ENCODE measurements around the gene PIAS1. TPM values are rescaled to one million over a fixed set of nuclear protein-coding genes. Genes with fewer than 3 reads are reported as not detected.
"Not testable (repeated sequence)": the region's sequence is repeated elsewhere in the genome, so short reads cannot be mapped to it uniquely, and the experiment has no call there.

Gene PIAS1
- polyA plus RNA-seq, 3 donors = 38.9 to 51.2 (median 44.1) TPM

DNA sequence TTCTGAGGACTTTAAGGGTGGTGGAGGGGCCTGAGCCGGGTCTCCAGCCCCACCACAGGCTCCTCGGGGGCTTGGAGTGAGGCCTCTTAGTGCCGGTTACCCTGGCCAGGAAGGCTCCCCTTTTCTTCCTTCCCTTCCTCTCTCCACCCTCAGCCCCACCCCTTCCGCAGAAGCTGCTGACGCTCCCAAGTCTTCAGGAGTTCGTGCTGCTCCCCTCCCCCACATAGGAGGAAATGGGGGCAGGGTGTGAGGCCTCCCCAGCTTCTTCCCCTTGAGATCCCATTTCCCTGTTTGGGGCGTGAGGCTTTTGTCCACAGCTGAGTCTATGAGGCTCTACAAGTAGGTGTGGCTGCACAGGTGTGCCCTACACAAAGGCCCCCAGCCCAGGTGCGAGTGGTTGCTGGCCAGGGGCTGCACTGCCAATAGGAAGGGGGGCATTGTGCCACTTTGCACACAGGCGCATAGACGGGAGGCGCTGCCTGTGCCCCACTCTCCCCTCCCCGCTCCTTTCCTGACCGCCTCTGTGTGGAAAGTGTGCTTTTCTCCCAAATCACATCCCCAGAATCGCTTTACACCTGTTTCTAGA lies 151.9 kb downstream of the PIAS1 start:
- DNase-seq (ENCODE audit: extremely low read depth in 1 of 11, low read depth in 9 of 11, low spot score in 4 of 11) = no peak

DNA sequence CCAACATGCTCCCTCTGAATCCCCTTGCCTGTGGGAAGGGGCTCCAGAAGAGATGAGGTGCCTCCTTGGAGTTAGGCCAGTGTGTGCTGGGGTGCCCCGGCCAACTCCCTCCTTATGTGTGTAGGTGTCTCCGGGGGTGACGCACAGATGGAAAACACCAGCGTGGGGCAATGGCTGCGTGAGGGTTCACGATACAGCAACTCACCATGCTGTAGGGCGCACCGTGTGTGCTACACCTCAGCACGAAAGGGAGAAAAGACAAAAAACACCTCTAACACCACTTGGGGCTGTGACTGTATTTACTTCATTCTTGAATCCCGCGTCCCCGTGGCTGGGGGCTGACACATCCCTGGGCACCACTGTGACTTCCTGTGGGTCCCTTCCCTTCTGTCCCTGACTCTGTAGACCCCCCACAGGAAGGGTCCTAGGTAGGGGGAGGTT lies 152.6 kb downstream of the PIAS1 start:
- DNase-seq (ENCODE audit: extremely low read depth in 1 of 11, low read depth in 9 of 11, low spot score in 4 of 11) = no peak

DNA sequence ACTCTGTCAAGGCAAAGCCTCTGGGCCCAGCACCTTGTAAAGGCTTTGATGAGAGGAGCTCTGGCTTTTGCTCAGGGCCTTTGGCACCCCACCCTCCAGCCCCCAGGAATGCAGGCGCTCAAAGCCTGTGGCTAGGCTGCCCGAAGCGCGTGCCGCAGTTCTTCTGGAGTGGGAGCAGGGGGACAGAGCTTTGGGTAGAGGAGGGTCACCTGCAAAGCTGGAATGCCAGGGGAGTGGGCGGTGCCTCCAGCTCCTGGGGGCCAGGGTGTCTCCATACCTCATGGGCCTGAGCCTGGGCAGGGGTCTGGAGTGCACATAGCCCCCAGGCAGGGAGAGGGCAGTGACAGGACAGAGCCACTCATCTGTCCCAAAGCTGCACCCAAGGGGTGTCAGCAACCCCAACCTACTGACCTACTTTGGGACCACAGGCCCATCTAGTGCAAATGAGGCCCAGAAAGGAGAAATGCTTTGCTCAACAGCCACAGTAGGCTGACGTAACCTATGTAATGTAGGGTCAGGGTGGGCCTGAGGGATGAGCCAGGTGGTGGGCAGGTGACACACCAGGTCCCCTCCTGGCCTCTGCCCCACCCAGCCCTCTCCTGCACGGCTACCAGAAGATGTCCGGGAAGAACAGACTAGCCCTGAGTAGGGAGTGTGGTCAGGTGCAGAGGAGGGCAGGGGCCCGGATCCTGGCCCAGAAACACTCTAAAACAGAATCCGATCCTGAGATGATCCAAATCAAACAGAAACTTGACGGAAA lies 153.2 kb downstream of the PIAS1 start:
- no peak for DNase-seq (ENCODE audit: extremely low read depth in 1 of 11, low read depth in 9 of 11, low spot score in 4 of 11)

DNA sequence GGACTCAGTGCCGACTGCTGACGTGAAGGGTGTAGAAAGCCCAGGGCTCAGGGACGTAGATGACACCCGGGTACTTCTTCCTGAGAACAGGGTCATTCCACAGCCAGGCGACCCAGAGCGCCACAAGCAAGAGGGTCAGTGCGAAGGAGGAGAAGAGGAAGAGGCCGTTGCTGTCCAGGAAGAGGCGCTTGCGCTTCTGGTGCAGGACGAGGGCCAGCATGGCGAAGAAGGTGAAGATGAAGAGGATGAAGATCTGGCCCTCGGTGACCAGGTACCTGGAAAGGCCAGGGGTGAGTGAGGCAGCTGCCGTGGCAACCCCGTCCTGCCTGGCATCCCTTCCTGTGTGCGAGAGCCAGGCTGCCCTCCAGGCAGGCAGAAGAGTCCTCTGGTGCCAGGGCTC lies 154.0 kb downstream of the PIAS1 start:
- DNase-seq (ENCODE audit: extremely low read depth in 1 of 11, low read depth in 9 of 11, low spot score in 4 of 11) = no peak

DNA sequence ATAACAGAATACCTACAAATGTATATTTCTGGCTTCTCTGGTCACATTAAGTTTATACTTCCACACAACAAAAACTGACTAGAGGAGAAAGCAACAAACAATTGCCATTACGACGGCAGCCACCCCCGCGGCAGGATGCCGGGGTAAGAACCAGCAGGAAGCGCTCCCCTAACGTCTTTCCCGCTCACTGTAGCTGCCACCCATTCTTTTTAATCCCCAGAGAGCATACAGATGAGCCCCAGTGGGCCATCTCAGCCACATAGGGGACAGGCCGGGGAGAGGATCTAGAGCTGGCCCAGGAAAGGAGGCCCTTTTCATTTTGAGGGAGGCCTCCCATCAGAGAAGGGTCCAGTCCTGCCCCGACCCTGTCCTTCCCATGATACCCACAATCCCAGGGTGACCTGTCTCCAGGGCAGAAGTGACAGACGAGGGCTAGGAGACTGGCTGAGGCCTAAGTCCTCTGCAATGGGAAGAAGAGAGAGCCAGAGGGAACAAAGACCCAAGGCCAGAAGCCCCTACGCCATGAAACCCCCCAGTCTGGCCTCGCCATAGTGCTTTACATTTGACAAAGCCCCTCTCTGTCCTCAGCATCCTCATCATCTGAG lies 154.6 kb downstream of the PIAS1 start:
- no peak for DNase-seq (ENCODE audit: extremely low read depth in 1 of 11, low read depth in 9 of 11, low spot score in 4 of 11)

DNA sequence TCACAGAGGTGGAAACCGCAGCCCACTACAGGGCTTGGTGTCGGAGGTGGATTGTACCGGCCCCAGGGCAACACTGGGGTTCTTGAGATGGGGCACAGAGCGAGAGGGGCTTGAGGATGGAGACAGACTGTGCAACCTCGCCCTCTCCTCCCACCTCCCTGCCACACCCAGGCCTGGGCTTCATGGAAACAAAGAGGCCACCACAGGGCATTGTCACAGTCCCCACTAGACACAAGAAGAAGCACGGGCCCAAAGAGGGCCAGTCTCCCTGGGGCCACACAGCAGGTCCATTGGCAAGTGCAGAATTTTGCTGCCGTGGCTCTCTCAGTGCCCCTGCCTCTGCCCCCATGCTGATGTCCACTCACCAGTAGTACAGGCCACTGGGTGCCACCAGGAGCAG lies 155.2 kb downstream of the PIAS1 start:
- no peak for DNase-seq (ENCODE audit: extremely low read depth in 1 of 11, low read depth in 9 of 11, low spot score in 4 of 11)

DNA sequence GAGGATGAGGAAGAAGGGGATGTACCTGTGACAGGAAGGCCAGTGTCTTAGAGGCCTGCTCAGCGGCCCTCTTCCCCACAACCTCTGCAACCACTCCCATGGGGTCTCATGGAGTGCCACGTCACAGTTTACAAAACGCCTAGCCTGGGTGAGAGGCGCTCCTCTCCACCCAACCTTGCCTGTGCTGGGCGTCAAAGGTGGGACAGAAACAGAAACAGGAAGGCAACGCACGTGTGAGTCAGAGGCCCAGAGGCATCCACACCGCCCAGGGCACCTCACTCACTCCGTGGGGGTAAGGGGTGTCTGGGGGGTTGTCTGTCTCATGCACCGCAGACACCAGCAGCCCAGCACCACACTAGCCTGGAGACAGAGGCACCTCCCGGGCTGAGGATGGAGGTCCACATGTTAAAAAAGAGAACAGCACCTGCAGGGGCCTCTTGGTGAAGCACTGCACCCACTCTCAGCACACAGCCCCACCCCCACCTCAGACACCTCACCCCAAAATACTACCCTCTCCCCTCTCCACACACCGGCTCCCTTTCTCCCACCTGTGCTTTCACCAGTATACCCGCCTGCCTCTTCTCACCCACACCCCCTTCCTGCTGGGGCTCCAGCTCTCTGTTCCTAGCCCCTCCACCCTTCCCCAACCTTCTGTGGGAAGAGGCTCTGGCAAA lies 155.8 kb downstream of the PIAS1 start:
- no peak for DNase-seq (ENCODE audit: extremely low read depth in 1 of 11, low read depth in 9 of 11, low spot score in 4 of 11)

DNA sequence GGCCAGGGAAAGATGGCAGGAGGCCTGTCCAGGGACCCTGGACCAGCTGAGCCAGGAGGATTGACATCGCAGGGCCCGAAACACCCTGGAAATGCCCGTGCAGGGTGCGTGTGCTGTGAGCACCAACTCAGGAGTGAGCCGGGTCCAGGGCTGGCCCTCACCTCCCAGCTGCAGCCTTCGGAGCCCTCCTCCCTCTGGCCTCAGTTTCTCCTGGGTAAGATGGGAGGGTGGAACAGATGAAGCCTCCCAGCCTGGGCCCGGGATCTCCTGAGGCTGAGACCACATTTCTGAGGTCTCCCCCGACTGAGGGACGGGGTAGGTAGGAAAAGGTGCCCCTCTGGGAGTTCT lies 156.3 kb downstream of the PIAS1 start:
- DNase-seq (ENCODE audit: extremely low read depth in 1 of 11, low read depth in 9 of 11, low spot score in 4 of 11) = no peak

DNA sequence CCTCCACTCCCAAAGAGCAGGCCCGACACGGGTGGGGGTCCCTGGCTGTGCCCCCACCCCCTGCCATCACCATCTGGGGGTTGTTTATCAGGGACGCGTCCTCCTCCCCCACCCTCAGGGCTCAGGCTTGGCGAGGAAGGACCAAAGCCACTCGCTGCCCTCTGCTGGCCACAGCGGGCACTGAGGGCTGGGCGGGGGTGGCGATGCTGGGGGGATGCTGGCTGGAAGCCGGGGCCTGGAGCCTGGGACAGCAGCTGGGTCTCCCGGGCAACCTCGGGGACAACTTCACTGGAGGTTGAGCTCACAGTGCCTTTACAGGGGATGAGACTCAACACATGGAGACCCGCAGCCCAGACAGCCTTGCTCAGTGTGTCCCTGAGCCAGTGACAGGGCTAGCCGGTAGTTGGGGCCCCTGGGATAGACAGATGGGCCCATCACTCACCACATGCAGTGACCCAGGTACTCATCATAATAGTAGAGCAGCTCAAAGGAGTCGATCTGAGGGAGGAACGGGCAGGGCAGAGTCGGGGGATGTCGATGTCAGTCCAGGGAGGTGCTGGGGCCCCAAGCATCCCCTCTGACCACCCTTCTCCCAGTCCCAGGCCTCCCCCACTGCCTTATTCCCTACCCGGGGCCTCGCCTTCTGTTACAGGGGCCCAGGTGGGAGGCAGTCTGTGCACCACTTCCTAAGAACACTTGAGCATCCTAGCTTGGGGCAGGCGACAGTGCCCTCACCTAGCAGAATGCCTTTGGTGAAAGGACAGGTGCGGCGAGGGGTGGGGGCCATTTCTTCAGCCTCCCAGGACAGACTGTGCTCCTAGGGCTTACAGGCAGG lies 156.9 kb downstream of the PIAS1 start:
- peak in 2 of 11 donors; percentile 45 to 48 for DNase-seq (ENCODE audit: extremely low read depth in 1 of 11, low read depth in 9 of 11, low spot score in 4 of 11)

DNA sequence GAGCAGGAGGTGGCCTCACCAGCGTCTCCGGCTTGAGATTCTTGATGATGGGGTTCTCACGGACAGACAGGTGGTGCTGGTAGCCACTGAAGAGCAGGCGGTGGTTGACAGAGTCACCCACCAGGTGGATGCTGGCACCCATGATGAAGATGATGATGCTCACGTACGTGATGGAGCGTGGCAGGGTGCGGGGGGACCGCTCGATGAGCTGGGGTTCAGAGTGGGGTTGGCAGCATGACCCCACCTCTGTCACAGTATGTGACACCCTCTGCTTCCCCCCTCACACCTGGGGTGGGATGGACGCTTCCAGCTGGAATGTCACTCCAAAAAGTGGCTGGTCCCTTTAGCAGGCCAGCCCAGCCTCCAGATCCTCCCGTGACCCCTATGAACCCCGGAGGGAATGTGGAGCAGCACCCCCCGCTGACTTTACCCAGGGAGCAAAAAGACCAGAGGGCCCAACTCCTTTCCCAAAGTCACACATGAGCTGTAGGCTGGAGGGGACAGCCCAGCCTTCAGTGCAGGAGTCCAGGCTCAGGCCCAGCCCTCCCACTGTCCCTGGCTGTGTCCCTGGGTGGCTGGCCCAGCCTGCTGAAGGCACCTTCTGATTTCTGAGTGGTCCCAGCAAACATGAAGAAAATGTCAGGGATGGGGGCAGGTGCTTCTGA lies 157.7 kb downstream of the PIAS1 start:
- no peak for DNase-seq (ENCODE audit: extremely low read depth in 1 of 11, low read depth in 9 of 11, low spot score in 4 of 11)

DNA sequence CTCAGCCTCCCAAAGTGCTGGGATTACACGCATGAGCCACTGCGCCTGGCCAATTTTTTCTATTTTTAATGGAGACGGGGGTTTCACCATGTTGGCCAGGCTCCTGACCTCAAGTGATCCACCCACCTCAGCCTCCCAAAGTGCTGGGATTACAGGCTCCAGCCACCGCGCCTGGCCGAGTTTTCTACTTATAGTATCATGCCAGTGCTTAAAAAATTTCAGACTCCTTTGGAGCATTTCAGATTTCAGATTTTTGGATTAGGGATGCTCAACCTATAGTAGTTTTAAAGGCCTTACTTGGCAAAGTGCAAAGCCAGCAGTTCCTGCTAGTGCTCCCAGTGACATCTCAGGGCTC lies 159.4 kb downstream of the PIAS1 start:
- DNase-seq (ENCODE audit: extremely low read depth in 1 of 11, low read depth in 9 of 11, low spot score in 4 of 11) = not testable (repeated sequence)

DNA sequence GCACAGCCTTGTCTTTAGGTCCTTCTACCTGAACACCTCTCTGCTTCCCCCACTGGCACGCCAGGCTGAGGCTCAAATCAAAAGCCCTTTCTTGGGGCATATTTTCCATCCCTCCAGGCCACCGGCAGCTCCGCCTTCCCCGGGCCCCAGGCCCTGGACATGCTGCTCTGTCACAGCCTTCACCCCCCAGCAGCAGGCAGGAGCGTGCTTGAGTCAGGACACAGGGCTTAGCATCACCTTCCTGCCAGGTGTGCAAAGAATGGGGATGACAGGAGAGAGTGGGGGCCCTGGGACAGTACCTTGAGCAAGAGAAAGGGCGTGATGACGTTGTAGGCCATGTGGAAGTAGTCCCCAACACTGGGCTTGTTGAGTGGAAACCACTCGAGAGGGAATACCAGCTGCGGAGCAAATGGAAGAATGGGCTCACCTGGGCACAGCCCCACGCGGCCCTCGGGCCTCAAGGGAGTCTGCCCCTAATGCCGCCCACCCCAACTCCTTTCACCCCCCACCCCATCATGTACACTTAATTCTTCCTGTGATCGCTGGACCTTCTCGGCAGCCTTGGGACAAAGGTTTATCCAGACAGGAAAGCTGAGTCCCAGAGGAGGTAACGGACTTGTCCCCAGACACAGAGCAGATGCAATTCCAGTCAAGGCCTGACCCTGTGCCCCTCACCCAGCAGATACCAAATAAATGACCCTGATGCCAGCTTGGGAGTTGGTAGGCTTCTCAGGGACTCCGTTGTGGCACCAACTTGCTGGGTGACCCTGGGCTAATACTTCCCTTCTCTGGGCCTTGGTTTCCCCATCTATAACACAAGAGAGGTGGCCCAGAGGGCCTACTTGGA lies 160.1 kb downstream of the PIAS1 start:
- no peak for DNase-seq (ENCODE audit: extremely low read depth in 1 of 11, low read depth in 9 of 11, low spot score in 4 of 11)

DNA sequence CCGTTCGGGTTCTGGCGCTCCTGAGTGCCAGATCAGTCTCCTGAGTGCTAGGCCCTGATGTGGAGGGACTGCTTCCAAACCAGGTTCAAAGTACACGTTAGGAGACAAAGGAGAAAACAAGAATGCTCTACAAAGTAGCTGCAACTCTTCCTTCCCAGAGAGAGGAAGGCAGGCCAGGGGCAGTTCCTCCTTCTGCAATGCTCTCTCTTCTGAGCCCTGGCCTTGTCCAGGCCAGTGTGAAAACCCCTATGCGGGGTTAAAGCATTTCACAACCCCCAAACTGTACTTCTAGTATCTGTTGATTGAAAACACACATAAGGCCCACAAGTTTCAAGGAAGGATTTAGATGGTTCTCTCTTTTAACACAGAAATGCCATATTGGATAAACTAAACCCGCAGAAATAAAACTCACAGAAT lies 160.7 kb downstream of the PIAS1 start:
- no peak for DNase-seq (ENCODE audit: extremely low read depth in 1 of 11, low read depth in 9 of 11, low spot score in 4 of 11)

DNA sequence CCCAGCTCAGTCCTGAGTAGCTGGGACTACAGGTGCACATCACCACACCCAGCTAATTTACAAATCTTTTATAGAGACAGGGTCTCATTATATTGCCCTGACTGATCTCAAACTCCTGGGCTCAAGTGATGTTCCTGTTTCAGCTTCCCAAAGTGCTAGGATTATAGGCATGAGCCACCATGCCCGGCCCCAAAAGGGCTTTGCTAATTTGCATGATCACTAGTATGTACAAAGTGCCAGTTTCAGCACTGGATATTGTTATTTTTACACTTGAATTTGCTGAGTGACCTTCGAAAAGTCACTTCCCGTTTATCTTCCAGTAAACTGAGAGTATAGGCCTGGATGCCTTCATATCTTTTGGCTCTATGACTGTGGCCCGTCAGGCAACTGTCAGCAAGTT lies 163.2 kb downstream of the PIAS1 start:
- no peak for DNase-seq (ENCODE audit: extremely low read depth in 1 of 11, low read depth in 9 of 11, low spot score in 4 of 11)

DNA sequence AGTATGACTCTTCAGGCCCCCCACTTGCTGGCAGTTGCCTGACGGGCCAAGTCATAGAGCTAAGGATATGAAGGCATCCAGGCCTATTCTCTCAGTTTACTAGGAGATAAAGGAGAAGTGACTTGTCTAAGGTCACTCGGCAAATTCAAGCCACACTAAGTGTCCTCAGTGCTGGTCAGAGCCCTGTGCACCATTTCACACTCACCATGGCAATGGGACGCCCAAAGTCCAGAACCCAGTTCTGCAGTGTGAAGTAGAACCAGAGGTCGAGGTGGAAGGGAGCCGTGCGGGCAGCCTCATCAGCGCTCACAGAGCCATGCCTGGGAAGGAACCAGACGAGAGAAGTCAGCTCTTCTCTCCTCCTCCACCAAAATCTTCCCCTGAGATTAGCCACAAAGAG lies 164.2 kb downstream of the PIAS1 start:
- no peak for DNase-seq (ENCODE audit: extremely low read depth in 1 of 11, low read depth in 9 of 11, low spot score in 4 of 11)

DNA sequence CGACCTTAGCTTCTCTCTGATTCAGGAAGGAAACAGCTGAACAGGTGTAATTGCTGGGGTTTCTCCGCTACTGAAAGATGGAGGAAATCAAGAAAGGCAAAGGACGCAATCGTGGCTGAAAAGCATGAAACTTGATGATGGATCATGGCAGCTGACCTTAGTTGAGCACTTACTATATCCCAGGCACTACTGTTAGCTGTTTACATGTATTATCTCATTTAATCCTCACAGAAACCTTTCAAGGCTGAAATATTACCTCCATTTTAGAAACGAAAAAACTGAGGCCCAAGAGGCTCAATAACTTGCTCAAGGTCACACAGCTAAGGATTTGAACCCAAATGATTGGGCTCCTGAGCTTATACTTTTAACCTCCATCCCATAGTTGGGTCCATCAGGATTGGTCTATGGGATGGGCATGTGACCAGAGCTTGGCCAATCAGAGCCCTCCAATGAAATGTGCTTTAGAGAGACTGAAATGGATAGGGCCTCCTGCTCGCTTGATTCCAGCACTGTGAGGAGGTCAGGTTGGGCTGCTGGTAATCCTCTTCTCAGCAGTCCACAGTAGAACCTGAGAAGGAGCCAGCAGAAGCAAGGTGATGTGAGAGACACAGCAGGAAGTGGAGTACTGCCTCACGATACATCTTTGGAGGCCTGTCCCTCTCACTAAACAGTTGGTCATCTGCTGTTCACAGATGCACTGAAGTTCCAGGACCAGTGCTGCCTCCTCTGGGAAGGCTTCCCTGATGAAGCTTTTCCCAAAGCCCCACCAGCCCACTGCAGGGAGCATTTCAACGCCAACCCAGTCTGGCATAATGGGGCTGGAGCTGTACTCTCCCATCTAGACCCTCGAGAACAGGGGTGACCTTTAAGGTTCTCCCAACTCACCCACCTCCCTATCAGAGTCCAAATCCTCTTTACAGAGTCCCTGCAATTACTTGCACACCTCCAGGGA lies 165.0 kb downstream of the PIAS1 start:
- no peak for DNase-seq (ENCODE audit: extremely low read depth in 1 of 11, low read depth in 9 of 11, low spot score in 4 of 11)

DNA sequence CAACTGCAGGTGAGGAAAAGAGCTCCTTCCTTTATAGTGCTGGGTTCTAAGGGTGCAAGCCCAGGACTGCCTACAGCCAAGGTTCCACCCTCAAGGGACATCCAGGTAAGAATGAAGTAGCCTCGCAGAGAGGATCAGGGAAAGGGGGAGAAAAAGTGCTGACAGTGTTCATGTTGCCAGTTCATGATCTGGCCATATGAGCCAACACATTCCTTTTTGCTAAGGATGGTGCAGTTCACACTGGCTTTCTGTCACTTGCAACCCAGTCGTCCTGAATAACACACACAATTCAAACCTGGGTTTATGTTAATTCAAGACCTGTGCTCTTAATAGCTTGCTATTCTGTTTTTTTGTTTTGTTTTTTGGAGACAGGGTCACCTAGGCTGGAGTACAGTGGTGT lies 166.4 kb downstream of the PIAS1 start:
- no peak for DNase-seq (ENCODE audit: extremely low read depth in 1 of 11, low read depth in 9 of 11, low spot score in 4 of 11)
